Measurements from ENCODE around the gene LRIT2.

Gene LRIT2

GRCh38 chr10:84225427-84226173 is at the start of gene LRIT2:
LRIT2 (minus strand) TSS chr10:84225544; CDS start chr10:84225520, 24 bp downstream.
- DNase-seq = no peak

GRCh38 chr10:84270708-84271107 is 45.4 kb upstream of the LRIT2 start:
- DNase-seq = no peak

- DNase-seq = no peak
These were observed 44.4 kb upstream of the LRIT2 start for GRCh38 chr10:84269773-84270172.

GRCh38 chr10:84269162-84269561 is 43.8 kb upstream of the LRIT2 start:
- DNase-seq = no peak

- DNase-seq = no peak
These were observed 42.3 kb upstream of the LRIT2 start for GRCh38 chr10:84267503-84268126.

- no peak for DNase-seq
These were observed 40.1 kb upstream of the LRIT2 start for GRCh38 chr10:84265418-84265817.

GRCh38 chr10:84264611-84265141 is 39.3 kb upstream of the LRIT2 start:
- DNase-seq = no peak

GRCh38 chr10:84263716-84264115 is 38.4 kb upstream of the LRIT2 start:
- DNase-seq = no peak

- DNase-seq = no peak
These were observed 37.0 kb upstream of the LRIT2 start for GRCh38 chr10:84262190-84262956.

GRCh38 chr10:84261236-84261915 is 36.0 kb upstream of the LRIT2 start:
- no peak for DNase-seq

- no peak for DNase-seq
These were observed 32.8 kb upstream of the LRIT2 start for GRCh38 chr10:84258034-84258695.

- no peak for DNase-seq
These were observed 32.1 kb upstream of the LRIT2 start for GRCh38 chr10:84257343-84258020.

- DNase-seq = no peak
These were observed 31.4 kb upstream of the LRIT2 start for GRCh38 chr10:84256510-84257342.

- no peak for DNase-seq
These were observed 29.5 kb upstream of the LRIT2 start for GRCh38 chr10:84254552-84255478.

GRCh38 chr10:84248794-84249193 is 23.4 kb upstream of the LRIT2 start:
- DNase-seq = no peak

GRCh38 chr10:84247496-84247895 is 22.2 kb upstream of the LRIT2 start:
- DNase-seq = no peak

GRCh38 chr10:84244651-84245270 is 19.4 kb upstream of the LRIT2 start, which contains the start of gene RGR:
RGR (plus strand) TSS chr10:84245053; CDS start chr10:84245091, 38 bp downstream.
- DNase-seq = no peak

GRCh38 chr10:84243759-84244158 is 18.4 kb upstream of the LRIT2 start:
- DNase-seq = no peak

- DNase-seq = no peak
These were observed 15.9 kb upstream of the LRIT2 start, which contains the start of gene LRIT1 for GRCh38 chr10:84241185-84241790. LRIT1 (minus strand) TSS chr10:84241546; CDS start chr10:84241439, 107 bp downstream.
